Kidney epithelial cell (primary cell): Measurements from ENCODE around the gene ZFAND2B. TPM values are rescaled to one million over a fixed set of nuclear protein-coding genes. Genes with fewer than 3 reads are reported as not detected.

ENCODE experiments used
- DNase-seq: peaks from one replicate; pipeline ENCODE4 v3.0.0-alpha.2; 2010; ENCODE audit warnings: low read depth
- H3K27me3 ChIP-seq: 2 replicates; pipeline ENCODE4 v1.6.0; 2011; ENCODE audit warnings: low read length; ENCODE audit not compliant: control insufficient read depth, insufficient read depth
- H3K36me3 ChIP-seq: 2 replicates; pipeline ENCODE4 v1.5.1; 2011; ENCODE audit warnings: low read length; ENCODE audit not compliant: control insufficient read depth, insufficient read depth
- H3K4me3 ChIP-seq: 2 replicates; pipeline ENCODE4 v1.5.1; 2011; ENCODE audit warnings: low read depth, mild to moderate bottlenecking, control low read depth, low read length
- CTCF ChIP-seq: IDR thresholded peaks from 2 replicates; pipeline ENCODE4 v1.5.1; 2011; ENCODE audit warnings: mild to moderate bottlenecking, moderate library complexity, low read length, control low read depth, inconsistent platforms; ENCODE audit not compliant: insufficient read depth, poor library complexity, severe bottlenecking
- total RNA-seq: library from RNA; depleted of rRNA; stranded (reverse); fragments of >200 nt; gene quantifications from 2 replicates; pipeline ENCODE4 v1.2.3, GENCODE V29; 2015

The ZFAND2B gene
- total RNA-seq, 1 donor from 2014 or later = 44.3 TPM

- no peak for DNase-seq
- Histone ChIP-seq H3K4me3 (peak overlapping the region; percentile 71), H3K36me3 (no peaks in the 10 kb centered on the region), H3K27me3 (no peaks in the 10 kb centered on the region)
- TF ChIP-seq CTCF = no peak
Observed at GRCh38 chr2:219228041-219228910, 21.7 kb downstream of the ZFAND2B start.

- no peaks in the 10 kb centered on the region for H3K27me3 ChIP-seq
- no peak for TF ChIP-seq CTCF
- H3K4me3 ChIP-seq = peak overlapping the region; percentile 71
- DNase-seq = no peak
- H3K36me3 ChIP-seq = no peaks in the 10 kb centered on the region
Observed at GRCh38 chr2:219228911-219229304, 22.3 kb downstream of the ZFAND2B start.

- peak; percentile 94 for DNase-seq
- TF ChIP-seq CTCF = no peak
- Histone ChIP-seq H3K36me3 (peaks cover 1% of the 10 kb centered on the region), H3K4me3 (peak within 1 kb of the TSS; percentile 71), H3K27me3 (no peaks in the 10 kb centered on the region)
Observed at GRCh38 chr2:219229305-219230058, 22.9 kb downstream of the ZFAND2B start, which contains the start of the genes ANKZF1 and ATG9A. Gene ANKZF1 (plus strand): TSS chr2:219229806. CDS start chr2:219230258, 452 bp downstream. Gene ATG9A (minus strand): TSS chr2:219229636. CDS start chr2:219228024, 1,612 bp downstream.

- no peak for DNase-seq
- H3K4me3 ChIP-seq = peak overlapping the region; percentile 71
- H3K27me3 ChIP-seq = no peaks in the 10 kb centered on the region
- no peak for TF ChIP-seq CTCF
- H3K36me3 ChIP-seq = peaks cover 4% of the 10 kb centered on the region
Observed at GRCh38 chr2:219230059-219230540, 23.5 kb downstream of the ZFAND2B start.

- H3K36me3 ChIP-seq = peaks cover 10% of the 10 kb centered on the region
- H3K4me3 ChIP-seq = no peak overlapping the region
- no peaks in the 10 kb centered on the region for H3K27me3 ChIP-seq
- no peak for DNase-seq
- no peak for TF ChIP-seq CTCF
Observed at GRCh38 chr2:219234331-219234730, 27.7 kb downstream of the ZFAND2B start.
